ENCODE measurements around the gene SART3.
"Not testable (repeated sequence)": the region's sequence is repeated elsewhere in the genome, so short reads cannot be mapped to it uniquely, and the experiment has no call there.

SART3 gene

DNA sequence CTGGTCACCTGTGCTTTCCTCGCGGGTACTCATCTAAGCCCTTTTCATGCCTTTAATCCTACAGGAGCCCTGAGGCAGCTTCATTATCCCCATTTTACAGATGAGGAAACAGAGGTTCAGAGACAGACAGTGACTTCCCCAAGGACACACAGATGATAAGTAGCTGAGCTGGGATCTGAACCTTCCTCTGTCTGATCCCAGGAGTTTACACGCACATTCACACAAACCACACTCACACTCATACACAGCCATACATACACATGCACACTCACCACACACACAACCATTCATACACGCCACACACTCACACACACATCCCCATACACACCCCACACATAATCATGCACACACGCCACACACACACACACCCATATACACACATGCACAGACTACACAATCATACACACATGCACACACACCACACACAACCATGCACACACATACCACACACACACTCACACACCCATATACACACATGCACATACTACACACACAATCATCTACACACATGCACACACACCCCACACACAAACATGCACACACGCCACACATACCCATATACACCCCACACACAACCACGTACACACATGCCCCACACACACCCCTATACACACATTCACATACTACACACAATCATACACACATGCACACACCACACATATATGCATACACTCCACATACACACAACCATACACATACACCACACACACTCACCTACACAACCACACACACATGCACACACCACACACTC, 34.2 kb upstream of the SART3 start:
- peak overlapping the region; percentile 76 for H3K4me3 ChIP-seq (ENCODE audit: low read depth, low read length)
- ChIA-PET POLR2A (interaction anchor here (1.1 kb wide), 1 partner anchor 9 kb away, joined by 3 read pairs; no protein-coding TSS in a partner anchor), CTCF (interaction anchor here (0.8 to 6.8 kb wide), 4 partner anchors 9 to 31 kb away, joined by 3 to 60 read pairs (median 3); no protein-coding TSS in a partner anchor)
- DNase-seq (ENCODE audit: low read depth, low spot score) = no peak
- TF ChIP-seq, protein P1, sequence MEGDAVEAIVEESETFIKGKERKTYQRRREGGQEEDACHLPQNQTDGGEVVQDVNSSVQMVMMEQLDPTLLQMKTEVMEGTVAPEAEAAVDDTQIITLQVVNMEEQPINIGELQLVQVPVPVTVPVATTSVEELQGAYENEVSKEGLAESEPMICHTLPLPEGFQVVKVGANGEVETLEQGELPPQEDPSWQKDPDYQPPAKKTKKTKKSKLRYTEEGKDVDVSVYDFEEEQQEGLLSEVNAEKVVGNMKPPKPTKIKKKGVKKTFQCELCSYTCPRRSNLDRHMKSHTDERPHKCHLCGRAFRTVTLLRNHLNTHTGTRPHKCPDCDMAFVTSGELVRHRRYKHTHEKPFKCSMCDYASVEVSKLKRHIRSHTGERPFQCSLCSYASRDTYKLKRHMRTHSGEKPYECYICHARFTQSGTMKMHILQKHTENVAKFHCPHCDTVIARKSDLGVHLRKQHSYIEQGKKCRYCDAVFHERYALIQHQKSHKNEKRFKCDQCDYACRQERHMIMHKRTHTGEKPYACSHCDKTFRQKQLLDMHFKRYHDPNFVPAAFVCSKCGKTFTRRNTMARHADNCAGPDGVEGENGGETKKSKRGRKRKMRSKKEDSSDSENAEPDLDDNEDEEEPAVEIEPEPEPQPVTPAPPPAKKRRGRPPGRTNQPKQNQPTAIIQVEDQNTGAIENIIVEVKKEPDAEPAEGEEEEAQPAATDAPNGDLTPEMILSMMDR (IDR thresholded peaks at IDR 0.05; ENCODE audit: insufficient read depth, low read length, missing control alignments) = no peak

DNA sequence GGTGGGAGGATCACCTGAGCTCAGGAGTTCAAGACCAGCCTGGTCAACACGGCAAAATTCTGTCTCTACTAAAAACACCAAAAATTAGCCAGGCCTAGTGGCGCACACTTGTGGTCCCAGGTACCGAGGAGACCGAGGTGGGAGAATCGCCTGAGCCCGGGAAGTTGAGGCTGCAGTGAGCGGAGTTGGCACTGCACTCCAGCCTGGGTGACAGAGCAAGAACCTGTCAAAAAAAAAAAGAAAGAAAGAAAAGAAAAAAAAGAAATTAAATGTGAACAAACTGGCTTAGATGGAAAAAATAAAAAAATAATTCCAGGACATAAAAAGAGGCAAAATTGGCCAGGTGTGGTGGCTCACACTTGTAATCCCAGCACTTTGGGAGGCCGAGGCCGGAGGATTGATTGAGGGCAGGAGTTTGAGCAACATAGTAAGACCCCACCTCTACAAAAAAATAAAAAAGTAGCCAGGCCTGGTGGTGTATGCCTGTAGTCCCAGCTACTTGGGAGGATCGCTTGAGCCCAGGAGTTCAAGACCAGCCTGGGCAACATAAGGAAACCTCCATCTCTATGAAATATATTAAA, 33.4 kb upstream of the SART3 start:
- TF ChIP-seq, protein P1 (IDR thresholded peaks at IDR 0.05; ENCODE audit: insufficient read depth, low read length, missing control alignments) = no peak
- no peak for DNase-seq (ENCODE audit: low read depth, low spot score)
- POLR2A ChIA-PET = no interaction called here
- CTCF ChIA-PET = interaction anchor here (0.8 to 6.8 kb wide), 5 partner anchors 10 to 31 kb away, joined by 3 to 60 read pairs (median 5); no protein-coding TSS in a partner anchor
- H3K4me3 ChIP-seq (ENCODE audit: low read depth, low read length) = no peak overlapping the region

DNA sequence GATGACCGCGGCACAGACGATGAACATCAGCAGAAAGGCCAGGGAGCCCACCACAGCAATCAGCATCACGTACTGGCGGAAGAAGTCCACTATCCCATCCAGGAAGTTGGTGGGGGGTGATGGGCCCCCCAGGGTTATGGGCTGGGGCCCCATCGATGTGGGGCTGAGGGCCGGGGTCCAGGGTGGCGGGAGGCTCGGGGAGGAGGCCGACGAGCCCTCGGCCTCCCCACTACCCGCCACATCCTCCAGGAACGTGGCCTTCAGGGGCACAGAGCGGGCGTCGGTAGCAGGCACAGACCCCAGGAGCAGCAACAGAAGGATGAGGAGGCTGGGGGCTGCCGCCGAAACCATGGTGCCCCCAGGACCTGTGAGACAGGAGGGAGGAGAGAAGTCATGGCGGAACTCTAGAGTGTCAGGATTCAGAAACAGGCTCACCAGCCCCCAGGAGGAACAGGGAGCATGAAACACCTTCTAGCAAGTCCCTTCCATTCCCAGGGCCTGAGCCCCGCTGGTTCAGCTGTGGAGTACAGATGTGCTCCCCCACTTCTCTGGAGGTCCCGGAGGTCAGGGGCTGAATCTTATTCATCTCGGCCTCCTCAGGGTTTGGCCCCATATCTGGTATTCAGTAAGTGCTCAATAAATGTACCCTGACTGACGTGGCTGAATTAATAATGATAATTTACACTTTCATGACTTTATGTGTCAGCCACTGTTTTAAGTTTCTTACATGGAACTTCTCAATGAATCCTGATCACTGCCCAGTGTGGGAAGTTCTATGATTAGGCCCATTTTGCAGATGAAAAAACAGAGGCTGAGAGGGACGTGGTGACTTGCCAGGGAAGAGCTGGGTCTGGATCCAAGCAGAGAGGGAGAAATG, 31.3 kb upstream of the SART3 start:
- no peak overlapping the region for H3K4me3 ChIP-seq (ENCODE audit: low read depth, low read length)
- TF ChIP-seq, protein P1 (IDR thresholded peaks at IDR 0.05; ENCODE audit: insufficient read depth, low read length, missing control alignments) = no peak
- ChIA-PET CTCF (interaction anchor here (2.1 to 6.8 kb wide), 2 partner anchors 21 to 25 kb away, joined by 11 to 60 read pairs; no protein-coding TSS in a partner anchor), POLR2A (no interaction called here)
- DNase-seq (ENCODE audit: low read depth, low spot score) = no peak

DNA sequence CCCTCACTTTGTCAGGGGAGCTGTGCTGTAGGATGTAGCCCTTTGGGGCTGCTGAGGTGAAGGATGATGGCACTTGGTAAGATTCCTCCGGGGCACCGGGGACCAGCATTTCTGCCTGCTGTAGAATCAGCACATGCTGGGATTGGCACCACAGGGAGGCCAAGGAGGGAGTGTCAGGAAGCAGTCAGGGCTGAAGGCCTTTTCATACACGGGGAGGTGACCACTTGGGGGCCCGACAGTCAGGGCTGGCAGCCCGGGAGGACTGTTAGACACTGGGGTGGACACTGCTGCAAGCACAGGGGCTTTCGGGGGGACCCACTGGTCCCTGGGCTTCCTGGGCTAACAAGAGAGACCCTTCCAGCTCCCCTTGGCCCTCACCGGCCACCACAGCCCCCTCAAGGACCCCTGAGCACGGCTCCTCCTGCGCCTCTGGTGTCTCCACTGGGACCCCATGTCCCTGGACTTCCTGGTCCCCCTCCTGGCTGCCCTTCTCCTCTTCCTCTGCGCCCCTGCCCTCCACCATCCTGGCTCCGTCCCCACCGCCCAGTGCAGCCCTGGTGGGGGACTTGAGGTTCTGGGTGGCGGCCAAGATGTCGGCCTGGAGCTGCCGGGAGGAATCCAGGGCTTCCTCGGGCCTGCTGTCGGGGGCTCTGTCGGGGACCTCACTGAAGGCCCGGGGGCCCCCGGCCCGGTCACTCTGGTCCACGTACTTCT, 30.5 kb upstream of the SART3 start:
- CTCF ChIA-PET = interaction anchor here (1.0 kb wide), 1 partner anchor 12 kb away, joined by 3 read pairs; no protein-coding TSS in a partner anchor
- DNase-seq (ENCODE audit: low read depth, low spot score) = no peak
- H3K4me3 ChIP-seq (ENCODE audit: low read depth, low read length) = no peak overlapping the region
- TF ChIP-seq, protein P1 (IDR thresholded peaks at IDR 0.05; ENCODE audit: insufficient read depth, low read length, missing control alignments) = no peak
- POLR2A ChIA-PET = no interaction called here

DNA sequence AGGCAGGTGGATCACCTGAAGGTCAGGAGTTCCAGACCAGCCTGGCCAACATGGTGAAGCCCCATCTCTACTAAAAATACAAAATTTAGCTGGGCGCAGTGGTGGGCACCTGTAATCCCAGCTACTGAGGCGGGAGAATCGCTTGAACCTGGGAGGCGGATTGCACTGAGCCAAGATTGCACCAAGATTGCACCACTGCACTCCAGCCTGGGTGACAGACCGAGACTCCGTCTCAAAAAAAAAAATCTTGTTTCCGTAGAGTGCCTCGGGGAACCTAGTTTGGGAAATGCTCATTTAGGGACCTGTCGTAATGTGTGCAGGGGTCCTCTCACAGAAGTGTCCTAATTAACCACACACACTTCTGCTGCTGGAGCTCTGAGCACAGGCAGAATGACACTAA, 29.5 kb upstream of the SART3 start:
- DNase-seq (ENCODE audit: low read depth, low spot score); POLR2A ChIA-PET; H3K4me3 ChIP-seq (ENCODE audit: low read depth, low read length): not testable (repeated sequence)
- CTCF ChIA-PET = interaction anchor here (1.0 to 5.7 kb wide), 3 partner anchors 13 to 28 kb away, joined by 3 to 51 read pairs (median 4); no protein-coding TSS in a partner anchor

DNA sequence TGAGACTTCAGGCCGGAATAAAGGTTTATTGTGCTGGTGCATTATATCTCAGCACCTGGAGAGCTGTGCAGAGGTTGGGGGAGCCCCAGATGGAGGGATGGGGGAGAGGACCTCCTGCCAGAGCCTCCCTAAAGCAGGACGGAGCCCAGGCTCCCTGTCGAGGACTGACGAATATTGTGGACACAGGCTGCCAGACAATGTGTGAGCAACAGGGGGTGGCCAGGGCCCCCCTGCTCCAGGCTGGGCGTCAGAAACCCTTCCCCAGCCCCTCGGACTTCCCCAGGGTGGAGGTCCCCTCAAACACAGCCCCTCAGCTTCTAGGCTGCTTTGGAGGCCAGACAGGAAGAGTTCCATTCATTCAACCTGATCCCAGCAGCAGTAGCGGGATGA, 28.9 kb upstream of the SART3 start:
- TF ChIP-seq, protein P1 (IDR thresholded peaks at IDR 0.05; ENCODE audit: insufficient read depth, low read length, missing control alignments) = no peak
- DNase-seq (ENCODE audit: low read depth, low spot score) = no peak
- H3K4me3 ChIP-seq (ENCODE audit: low read depth, low read length) = no peak overlapping the region
- ChIA-PET POLR2A (no interaction called here), CTCF (interaction anchor here (1.0 to 5.7 kb wide), 2 partner anchors 19 to 29 kb away, joined by 4 to 51 read pairs; no protein-coding TSS in a partner anchor)

Data from AG04449 (cell line).